GM21786 (cell line): ENCODE measurements around the gene ANKRD29.

Experiments used
- ATAC-seq: cut with Tn5 transposase; IDR thresholded peaks from one replicate; pipeline ENCODE4 v1.9.1; 2021; ENCODE audit not compliant: unreplicated experiment

ANKRD29 gene

GRCh38 chr18:23684515-23685197 lies 21.9 kb upstream of the ANKRD29 start:
- no peak for ATAC-seq

DNA sequence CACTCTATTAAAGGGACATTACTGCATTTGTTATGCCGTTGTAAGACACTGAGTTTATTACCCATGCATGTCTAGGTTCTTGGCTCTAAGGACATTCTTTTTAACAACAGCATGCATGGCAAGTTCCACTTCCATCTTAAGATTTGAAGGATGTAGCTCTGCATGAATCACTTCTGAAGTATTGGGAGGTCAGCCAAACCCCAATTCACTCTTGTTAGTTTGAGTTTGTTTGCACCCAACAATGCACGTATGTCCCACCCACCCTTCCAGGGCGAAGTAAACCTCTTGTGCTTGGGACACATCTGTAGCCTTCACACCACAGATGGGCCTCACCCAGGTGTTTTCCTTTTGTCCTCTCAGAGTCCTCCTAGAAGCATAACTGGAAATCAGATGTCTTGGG lies 21.0 kb upstream of the ANKRD29 start:
- no peak for ATAC-seq

- no peak for ATAC-seq
Observed at GRCh38 chr18:23683155-23683554, 20.4 kb upstream of the ANKRD29 start.

DNA sequence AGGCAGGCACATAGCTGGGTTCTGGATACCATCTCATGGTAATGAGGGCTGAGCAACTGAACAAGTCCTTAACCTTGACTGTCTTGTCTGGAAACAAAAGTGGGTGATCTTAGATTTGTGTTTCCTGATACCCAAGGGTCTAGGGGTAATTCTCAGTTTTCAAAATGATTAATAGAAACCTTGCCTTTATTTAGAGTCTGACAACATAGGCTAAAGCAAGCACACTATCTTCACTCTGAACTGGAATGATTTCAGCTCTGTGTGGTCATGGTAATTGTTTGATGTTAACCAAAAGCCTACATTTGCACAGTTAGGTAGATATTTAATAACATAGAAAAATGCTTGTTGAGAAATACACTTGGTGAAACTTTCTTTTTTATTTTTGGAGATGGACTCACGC lies 19.8 kb upstream of the ANKRD29 start:
- ATAC-seq: no peak

DNA sequence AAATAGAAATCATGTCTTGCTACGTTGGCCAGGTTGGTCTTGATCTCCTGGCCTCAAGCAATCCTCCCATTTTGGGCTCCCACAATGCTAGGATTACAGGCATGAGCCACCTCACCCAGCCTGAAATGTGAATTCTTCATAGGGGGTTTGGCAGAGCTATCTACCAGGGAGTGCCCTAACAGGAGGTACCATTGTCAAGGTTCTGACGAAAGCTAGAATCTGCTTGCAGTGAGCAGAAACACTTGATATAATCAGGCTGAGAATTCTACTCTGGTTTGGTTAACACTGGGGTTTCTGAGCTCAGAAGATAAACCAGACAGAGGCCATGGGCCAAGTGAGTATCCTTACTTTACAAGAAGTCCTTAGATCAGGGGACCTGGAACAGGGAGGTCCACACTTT lies 19.3 kb upstream of the ANKRD29 start:
- no peak for ATAC-seq

DNA sequence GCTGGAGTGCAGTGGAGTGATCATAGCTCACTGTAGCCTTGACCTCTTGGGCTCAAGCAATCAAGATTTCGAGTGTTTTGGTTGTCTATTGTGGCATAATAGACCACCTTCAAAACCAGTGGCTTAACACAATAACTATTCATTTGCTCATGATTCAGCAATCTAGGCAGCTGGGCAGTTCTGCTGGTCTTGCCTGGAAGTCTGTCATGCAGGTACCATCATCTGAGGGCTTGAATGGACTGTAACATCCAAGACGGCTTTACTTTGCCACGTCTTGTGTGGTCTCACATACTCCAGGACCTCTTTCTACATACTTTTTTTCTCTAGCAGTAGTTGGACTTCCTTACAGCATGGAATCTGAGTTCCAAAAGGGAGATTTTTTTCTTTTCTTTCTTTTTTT lies 13.2 kb upstream of the ANKRD29 start:
- ATAC-seq: no peak

GRCh38 chr18:23675236-23675635 lies 12.5 kb upstream of the ANKRD29 start:
- no peak for ATAC-seq

GRCh38 chr18:23673725-23674124 lies 11.0 kb upstream of the ANKRD29 start:
- ATAC-seq: no peak

- ATAC-seq: no peak
Observed at GRCh38 chr18:23671564-23671963, 8.9 kb upstream of the ANKRD29 start.

DNA sequence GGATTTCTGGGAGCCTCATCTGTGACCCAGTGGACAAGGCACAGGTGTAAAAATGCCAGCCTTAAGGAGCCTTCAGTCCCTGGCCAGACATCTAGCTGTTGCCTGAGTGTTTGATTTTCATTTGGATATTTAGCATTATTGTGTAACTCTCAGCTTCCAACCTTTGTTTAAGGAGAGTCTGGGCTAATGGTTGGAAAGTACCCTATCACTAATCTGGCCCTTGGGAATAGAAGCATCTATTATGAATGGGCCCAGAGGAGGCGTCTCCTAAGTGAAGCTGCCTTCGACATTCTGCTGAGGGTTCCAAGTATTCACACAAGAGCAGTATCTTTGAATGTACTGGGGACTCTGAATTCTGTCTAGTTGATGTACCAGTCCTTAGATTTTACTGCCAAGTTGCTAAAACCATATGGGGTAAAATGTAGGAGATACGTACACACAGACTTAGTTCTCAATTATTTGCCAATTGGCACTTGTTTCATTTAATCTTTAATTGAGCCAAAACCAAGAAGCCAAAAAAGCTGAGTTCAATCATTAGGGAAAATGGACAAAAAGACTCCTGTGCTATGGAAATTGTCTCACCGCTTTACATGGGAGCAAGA lies 7.2 kb upstream of the ANKRD29 start:
- no peak for ATAC-seq

DNA sequence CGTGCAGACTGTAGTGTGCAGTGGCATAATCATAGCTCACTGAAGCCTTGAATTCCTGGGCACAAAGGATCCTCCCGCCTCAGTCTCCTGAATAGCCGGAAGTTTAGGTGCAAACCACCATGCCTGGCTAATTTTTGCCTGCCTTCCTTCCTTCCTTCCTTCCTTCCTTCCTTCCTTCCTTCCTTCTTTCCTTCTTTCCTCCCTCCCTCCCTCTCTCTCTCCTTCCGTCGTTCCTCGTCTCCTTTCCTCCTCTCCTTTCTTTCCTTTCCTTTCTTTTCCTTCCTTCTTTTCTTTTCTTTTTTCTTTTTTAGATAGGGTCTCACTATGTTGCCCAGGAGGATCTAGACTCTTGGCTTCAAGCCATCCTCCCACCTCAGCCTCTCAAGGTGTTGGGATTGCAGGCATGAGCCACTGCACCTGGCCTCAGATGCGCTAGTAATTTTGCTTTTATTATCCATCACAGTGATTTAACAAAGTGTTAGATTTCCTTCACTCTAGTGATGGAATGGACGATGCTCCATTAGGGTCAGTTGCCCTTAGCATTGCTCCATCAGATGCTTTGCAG lies 6.6 kb upstream of the ANKRD29 start:
- no peak for ATAC-seq

- ATAC-seq: no peak
Observed at GRCh38 chr18:23668731-23669130, 6.0 kb upstream of the ANKRD29 start.

GRCh38 chr18:23667114-23667513 lies 4.4 kb upstream of the ANKRD29 start:
- no peak for ATAC-seq

- no peak for ATAC-seq
Observed at GRCh38 chr18:23664674-23665073, 2.0 kb upstream of the ANKRD29 start.

GRCh38 chr18:23661735-23662308 lies 889 bp downstream of the ANKRD29 start:
- no peak for ATAC-seq

GRCh38 chr18:23658285-23658684 lies 4.4 kb downstream of the ANKRD29 start:
- ATAC-seq: no peak

GRCh38 chr18:23652232-23652631 lies 10.5 kb downstream of the ANKRD29 start:
- no peak for ATAC-seq

DNA sequence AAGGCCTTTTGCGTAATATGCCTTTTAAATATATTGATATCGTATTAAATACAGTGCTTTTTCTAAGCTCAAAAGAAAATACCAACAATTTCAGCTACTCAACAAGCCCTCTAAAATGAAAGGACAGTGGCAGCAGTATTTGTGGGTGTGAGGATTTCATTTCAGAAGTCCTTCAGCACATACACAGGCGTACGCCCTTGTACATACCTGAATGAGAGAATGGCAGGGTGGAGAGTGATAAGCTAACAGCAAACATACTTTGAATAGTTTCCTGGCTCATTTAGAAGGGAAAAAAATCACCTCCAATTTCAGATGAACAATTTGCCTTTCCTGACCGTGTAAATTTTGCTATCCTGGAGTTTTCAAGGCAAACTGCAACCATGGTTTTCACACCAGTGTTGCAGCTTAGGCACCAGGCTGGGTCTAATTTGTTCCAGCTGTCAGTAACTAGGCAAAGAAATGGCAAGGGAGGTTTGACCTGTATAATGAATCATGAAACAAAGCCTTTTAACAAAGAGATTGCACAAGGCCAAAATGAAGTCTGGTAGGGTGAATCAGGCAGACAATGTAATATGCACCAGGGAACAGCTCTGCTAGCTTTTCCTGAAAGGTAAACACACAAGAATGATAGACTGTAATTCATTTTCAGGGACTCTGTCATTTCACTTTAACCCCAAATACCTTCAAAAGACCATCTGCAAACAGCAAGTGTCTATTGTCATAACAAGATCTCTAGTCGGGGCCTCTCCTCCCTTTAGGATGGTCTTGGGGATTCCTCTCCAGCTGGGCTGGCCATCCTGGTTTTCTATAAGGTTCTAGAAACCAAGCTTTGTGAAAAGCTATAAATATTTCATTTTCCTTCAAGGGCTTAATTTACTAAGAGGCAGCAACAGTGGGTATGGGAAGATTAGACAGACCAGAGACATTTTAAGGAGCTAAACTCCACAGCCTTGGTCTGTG lies 11.5 kb downstream of the ANKRD29 start:
- no peak for ATAC-seq

DNA sequence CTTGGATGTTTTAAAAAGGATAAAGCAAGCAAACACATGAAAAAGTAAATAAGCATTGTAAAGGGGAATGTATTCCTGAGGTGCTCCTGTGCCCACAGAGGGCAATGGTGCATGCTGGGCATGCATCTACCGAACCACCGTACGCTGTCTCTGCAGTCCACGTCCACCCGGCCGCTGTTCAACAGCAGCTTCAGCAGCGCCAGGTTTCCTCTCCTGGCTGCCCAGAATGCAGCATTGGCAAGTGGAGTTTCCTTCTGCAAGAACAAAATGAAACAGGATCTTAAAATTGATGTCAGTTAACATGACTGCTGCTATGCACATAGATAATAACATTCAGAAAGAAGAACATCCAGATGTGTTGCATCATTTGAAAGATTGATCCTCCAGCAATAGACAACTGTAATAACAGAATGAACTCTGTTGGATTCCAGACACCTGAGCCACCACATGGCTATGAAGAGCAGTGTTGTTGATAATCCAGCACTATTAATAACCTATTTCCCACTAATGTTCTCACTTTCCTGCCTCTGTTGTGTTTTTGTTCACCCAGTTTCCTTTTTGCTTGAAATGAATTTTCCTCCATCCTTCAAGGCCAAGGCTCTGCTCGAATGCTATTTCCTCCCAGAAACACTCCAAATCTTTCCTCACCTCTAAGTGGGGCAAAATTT lies 13.6 kb downstream of the ANKRD29 start:
- no peak for ATAC-seq

- no peak for ATAC-seq
Observed at GRCh38 chr18:23648456-23648855, 14.3 kb downstream of the ANKRD29 start.

DNA sequence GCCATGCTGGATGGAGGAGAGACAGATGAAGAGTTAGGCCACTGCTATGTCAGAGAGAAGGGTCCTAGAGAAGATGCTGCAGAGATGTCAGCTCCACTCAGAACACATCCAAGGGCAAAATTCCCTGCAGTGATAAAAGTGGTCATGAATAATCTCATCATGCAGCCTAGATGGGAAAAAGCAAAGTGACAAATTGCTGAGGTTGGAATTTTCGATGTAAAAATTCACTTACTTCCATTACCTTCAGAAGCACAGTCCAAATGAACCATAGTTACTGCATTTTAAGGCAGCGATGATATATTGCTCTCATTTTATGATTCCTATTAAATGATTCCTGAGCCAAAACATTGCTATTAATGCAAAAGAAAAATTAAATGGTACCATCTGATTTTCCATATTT lies 16.4 kb downstream of the ANKRD29 start:
- ATAC-seq: no peak
